ENCODE data around the gene COLGALT1. TPM values are rescaled to one million over a fixed set of nuclear protein-coding genes. Genes with fewer than 3 reads are reported as not detected.

Gene COLGALT1
- total RNA-seq, 2 experiments from 2014 or later = 52.2 to 65.2 TPM

DNA sequence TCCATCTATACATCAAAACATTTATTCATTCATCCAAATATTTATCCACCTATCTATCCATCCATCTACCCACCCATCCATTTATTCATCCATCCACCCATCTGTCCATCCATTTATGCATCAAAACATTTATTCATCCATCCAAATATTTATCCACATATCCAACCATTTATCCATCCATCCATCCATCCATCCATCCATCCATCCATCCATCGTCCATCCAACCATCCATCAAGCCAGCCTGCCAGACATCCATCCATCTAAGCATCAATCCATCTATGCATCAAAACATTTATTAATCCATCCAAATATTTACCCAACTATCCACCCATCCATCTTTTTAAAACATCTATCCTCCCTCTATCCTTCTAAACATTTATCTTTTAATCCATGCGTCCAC is 70.5 kb downstream of the COLGALT1 start:
- CTCF ChIA-PET = no interaction called here
- no peaks in the 10 kb centered on the region for H3K27me3 Mint-ChIP-seq
- H3K9me3 Mint-ChIP-seq (ENCODE audit: low read depth) = no peaks in the 10 kb centered on the region
- no peak overlapping the region for H3K27ac Mint-ChIP-seq
- H3K4me3 Mint-ChIP-seq = no peak overlapping the region
- DNase-seq = no peak
- H3K4me1 Mint-ChIP-seq = peaks cover 17% of the 10 kb centered on the region
- ATAC-seq = no peak
- no peaks in the 10 kb centered on the region for H3K36me3 Mint-ChIP-seq

DNA sequence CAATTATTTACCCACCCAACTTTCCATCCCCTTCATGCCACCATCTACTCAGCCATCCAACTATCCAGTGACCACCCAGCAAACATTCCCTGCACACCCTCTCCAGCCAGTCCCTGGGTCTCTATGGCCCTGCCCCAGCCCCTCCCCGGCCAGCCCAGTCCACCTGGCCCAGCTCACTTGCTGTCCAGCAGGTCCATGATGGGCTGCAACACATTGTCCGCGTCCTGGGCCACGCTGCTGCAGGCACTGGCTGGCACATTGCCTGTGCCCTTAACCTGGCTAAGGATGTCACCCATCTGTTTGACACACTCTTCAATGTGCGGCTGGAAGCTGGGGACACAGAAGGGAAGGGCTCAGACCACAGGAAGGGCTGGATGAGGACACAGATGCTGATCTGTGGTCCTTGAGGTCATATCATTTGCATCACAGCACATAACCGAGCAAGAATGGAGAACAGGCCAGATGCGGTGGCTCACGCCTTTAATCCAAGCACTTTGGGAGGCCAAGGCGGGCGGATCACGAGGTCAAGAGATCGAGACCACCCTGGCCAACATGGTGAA is 71.1 kb downstream of the COLGALT1 start:
- Mint-ChIP-seq H3K9me3 (ENCODE audit: low read depth) (no peaks in the 10 kb centered on the region), H3K27me3 (no peaks in the 10 kb centered on the region), H3K4me1 (peaks cover 13% of the 10 kb centered on the region), H3K36me3 (no peaks in the 10 kb centered on the region), H3K4me3 (no peak overlapping the region), H3K27ac (no peak overlapping the region)
- DNase-seq (no peak), ATAC-seq (no peak)
- CTCF ChIA-PET = no interaction called here

DNA sequence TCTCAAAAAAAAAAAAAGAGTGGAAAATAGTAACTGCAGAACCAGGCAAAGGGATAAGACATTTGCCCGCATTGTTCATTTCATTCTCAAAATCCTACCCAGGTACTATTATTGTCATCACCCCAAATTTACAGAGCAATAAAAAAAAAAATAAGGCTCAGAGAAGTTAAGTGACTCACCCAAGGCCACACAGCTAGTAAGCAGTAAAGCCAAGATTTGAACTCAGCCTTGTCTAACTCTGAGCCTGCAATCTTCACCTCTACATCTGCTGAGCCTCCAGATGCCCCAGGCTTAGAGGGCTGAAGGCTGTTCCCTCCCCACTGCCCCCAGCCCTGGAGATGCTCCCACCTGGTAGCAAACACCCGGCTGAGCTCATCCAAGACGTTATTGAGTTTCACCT is 71.7 kb downstream of the COLGALT1 start:
- CTCF ChIA-PET = no interaction called here
- peaks cover 8% of the 10 kb centered on the region for H3K4me1 Mint-ChIP-seq
- no peak for ATAC-seq
- H3K27ac Mint-ChIP-seq = no peak overlapping the region
- no peaks in the 10 kb centered on the region for H3K9me3 Mint-ChIP-seq (ENCODE audit: low read depth)
- no peaks in the 10 kb centered on the region for H3K27me3 Mint-ChIP-seq
- no peak overlapping the region for H3K4me3 Mint-ChIP-seq
- DNase-seq = no peak
- H3K36me3 Mint-ChIP-seq = no peaks in the 10 kb centered on the region

DNA sequence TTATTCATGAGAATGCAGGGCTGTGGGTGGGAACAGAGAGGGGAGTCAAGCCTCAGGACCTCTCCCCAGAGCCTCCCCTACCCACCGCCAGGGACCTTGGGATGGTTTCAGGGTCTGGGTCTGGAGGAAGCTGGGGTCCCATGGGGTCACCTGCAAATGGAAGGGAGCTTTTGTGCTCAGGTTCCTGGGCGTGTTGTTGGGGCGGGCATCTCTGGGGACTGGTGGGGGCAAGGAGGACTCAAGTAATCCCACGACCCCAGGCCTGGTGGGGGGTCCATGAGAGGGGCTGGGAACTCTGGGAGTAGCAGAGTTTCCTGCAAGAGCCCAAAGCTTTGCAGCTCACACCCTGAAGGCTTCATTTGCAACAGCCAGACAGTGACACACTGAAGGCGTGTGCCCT is 72.5 kb downstream of the COLGALT1 start:
- no peaks in the 10 kb centered on the region for H3K27me3 Mint-ChIP-seq
- no peak overlapping the region for H3K27ac Mint-ChIP-seq
- H3K36me3 Mint-ChIP-seq = no peaks in the 10 kb centered on the region
- no peaks in the 10 kb centered on the region for H3K9me3 Mint-ChIP-seq (ENCODE audit: low read depth)
- CTCF ChIA-PET = no interaction called here
- H3K4me1 Mint-ChIP-seq = peaks cover under 1% of the 10 kb centered on the region
- no peak overlapping the region for H3K4me3 Mint-ChIP-seq
- DNase-seq (no peak), ATAC-seq (no peak)

DNA sequence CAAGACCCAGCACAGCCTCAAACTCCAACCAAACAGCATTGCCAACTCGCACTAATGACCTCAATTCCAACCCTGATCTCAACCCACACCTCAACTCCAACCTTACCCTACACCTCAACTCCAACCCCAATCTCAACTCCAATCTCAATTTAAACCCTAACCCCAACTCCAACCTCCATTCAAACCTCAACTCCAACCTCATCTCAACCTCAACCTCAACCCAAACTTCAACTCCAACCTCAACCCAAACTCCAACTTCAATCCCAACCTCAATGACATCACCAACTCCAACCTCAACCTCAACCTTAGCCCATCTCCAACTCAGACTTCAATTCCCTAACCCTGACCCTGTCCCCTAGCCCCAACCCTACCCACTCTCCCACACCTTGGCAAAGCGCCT is 74.3 kb downstream of the COLGALT1 start:
- no peak overlapping the region for H3K4me3 Mint-ChIP-seq

DNA sequence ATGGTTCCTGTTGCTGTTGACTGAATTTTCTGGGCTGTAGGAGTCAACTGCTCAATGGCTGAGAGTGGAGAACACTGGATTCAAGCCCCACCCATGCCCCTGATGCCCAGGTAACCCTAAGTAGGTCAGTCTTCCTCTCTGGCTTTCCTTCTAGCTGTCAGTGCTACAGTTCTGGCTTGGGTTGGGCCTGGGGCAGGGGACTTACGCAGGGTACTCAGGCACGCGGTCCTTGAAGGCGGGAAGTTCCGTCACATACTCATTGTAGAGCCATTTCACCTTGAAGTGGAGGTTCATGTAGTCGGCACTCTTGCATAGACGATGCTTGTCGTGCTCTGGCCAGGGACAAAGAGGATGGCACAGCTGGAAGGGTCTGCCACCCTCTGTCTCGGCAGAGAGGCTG is 77.1 kb downstream of the COLGALT1 start:
- Mint-ChIP-seq H3K4me3 (no peak overlapping the region), H3K27me3 (no peaks in the 10 kb centered on the region), H3K36me3 (no peaks in the 10 kb centered on the region), H3K9me3 (ENCODE audit: low read depth) (no peaks in the 10 kb centered on the region), H3K4me1 (no peaks in the 10 kb centered on the region), H3K27ac (no peak overlapping the region)
- ATAC-seq (no peak), DNase-seq (no peak)
- CTCF ChIA-PET = no interaction called here

More for the DNA sequence above, 74.3 kb downstream of the COLGALT1 start:
- ATAC-seq (no peak), DNase-seq (no peak)
- Mint-ChIP-seq H3K27me3 (no peaks in the 10 kb centered on the region), H3K27ac (no peak overlapping the region), H3K4me1 (no peaks in the 10 kb centered on the region), H3K36me3 (no peaks in the 10 kb centered on the region), H3K9me3 (ENCODE audit: low read depth) (no peaks in the 10 kb centered on the region)
- CTCF ChIA-PET = no interaction called here

Other genes with a start within 250 kb of the COLGALT1 start
- 100 to 1,000 TPM in 1 of 2 experiments, 10 to 100 TPM in 1; 94.7 to 115 TPM for gene MRPL34, start 249.8 kb upstream of the COLGALT1 start, total RNA-seq
- 10 to 100 TPM; 47.7 to 58.9 TPM for gene DDA1, start 246.1 kb upstream of the COLGALT1 start, total RNA-seq
- gene ANO8, start 220.8 kb upstream of the COLGALT1 start, total RNA-seq = 10 to 100 TPM; 11.0 to 18.7 TPM
- 10 to 100 TPM; 40.4 to 44.4 TPM for gene GTPBP3, start 218.1 kb upstream of the COLGALT1 start, total RNA-seq
- not detected for gene PLVAP, start 178.3 kb upstream of the COLGALT1 start, total RNA-seq
- 1 to 10 TPM; 4.3 to 5.9 TPM for gene CCDC194, start 161.5 kb upstream of the COLGALT1 start, total RNA-seq
- 100 to 1,000 TPM; 298 to 361 TPM for gene BST2, start 150.0 kb upstream of the COLGALT1 start, total RNA-seq
- 10 to 100 TPM; 40.4 to 51.1 TPM for gene MVB12A, start 135.6 kb upstream of the COLGALT1 start, total RNA-seq
- gene TMEM221, start 107.0 kb upstream of the COLGALT1 start, total RNA-seq = not detected
- not detected for gene NXNL1, start 94.7 kb upstream of the COLGALT1 start, total RNA-seq
- gene SLC27A1, start 85.1 kb upstream of the COLGALT1 start, total RNA-seq = 1 to 10 TPM; 1.5 to 2.1 TPM
- gene PGLS, start 44.0 kb upstream of the COLGALT1 start, total RNA-seq = 10 to 100 TPM; 59.3 to 65.4 TPM
- gene UNC13A, start 132.7 kb downstream of the COLGALT1 start, total RNA-seq = under 1 TPM; 0.02 to 0.18 TPM
- 10 to 100 TPM; 67.3 to 69.1 TPM for gene MAP1S, start 163.8 kb downstream of the COLGALT1 start, total RNA-seq
- gene FCHO1, start 195.8 kb downstream of the COLGALT1 start, total RNA-seq = 10 to 100 TPM; 58.4 to 70.6 TPM
- gene B3GNT3, start 239.5 kb downstream of the COLGALT1 start, total RNA-seq = not detected